ENCODE data around the gene CDC27.

DNA sequence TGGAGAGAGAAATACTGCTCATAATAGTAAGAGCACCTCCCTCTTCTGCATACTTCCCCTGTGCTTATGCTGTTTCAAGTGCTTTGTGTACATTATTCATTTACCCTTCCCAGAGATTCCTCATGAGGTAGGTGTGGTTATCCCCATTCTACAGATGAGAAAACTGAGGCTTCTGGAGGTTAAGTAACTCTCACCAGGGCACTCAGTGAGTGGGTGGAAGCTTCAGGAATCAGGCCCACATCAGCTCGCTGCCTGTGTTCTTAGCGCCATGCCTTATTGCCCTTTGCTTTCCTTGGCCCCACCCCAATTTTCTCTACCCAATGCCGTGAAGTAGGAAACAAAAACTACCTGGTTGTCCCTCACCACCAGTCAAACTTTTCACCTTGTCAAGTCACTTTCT, 46.4 kb upstream of the CDC27 start:
- TF ChIP-seq, protein P1, sequence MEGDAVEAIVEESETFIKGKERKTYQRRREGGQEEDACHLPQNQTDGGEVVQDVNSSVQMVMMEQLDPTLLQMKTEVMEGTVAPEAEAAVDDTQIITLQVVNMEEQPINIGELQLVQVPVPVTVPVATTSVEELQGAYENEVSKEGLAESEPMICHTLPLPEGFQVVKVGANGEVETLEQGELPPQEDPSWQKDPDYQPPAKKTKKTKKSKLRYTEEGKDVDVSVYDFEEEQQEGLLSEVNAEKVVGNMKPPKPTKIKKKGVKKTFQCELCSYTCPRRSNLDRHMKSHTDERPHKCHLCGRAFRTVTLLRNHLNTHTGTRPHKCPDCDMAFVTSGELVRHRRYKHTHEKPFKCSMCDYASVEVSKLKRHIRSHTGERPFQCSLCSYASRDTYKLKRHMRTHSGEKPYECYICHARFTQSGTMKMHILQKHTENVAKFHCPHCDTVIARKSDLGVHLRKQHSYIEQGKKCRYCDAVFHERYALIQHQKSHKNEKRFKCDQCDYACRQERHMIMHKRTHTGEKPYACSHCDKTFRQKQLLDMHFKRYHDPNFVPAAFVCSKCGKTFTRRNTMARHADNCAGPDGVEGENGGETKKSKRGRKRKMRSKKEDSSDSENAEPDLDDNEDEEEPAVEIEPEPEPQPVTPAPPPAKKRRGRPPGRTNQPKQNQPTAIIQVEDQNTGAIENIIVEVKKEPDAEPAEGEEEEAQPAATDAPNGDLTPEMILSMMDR (conservative IDR thresholded peaks at IDR 0.05; ENCODE audit: low read depth, low read length), result no peak
- no peak for TF ChIP-seq EZH2 (IDR thresholded peaks at IDR 0.05; ENCODE audit: borderline replicate concordance, low read depth, low read length, poor library complexity, severe bottlenecking)
